Effector memory CD4-positive, alpha-beta T cell (primary cell): ENCODE measurements around the gene B9D2.
"Not testable (repeated sequence)": the region's sequence is repeated elsewhere in the genome, so short reads cannot be mapped to it uniquely, and the experiment has no call there.

ENCODE experiments used
- DNase-seq, 3 donors: peaks; one replicate each; pipeline ENCODE4 v3.0.0-alpha.2; 2020
- H3K27ac ChIP-seq: 2 replicates; pipeline ENCODE4 v1.7.0; 2013; ENCODE audit warnings: mild to moderate bottlenecking, low read length, moderate library complexity; ENCODE audit not compliant: insufficient read depth, poor library complexity, severe bottlenecking
- H3K27me3 ChIP-seq: replicated peaks from 2 replicates; pipeline ENCODE4 v1.7.0; 2013; ENCODE audit warnings: mild to moderate bottlenecking, low read length; ENCODE audit not compliant: insufficient read depth, control insufficient read depth, poor library complexity, severe bottlenecking
- H3K36me3 ChIP-seq: 2 replicates; pipeline ENCODE4 v1.7.0; 2013; ENCODE audit warnings: mild to moderate bottlenecking, low read length, moderate library complexity; ENCODE audit not compliant: control insufficient read depth, insufficient read depth
- H3K4me1 ChIP-seq: 2 replicates; pipeline ENCODE4 v1.7.0; 2013; ENCODE audit warnings: low read length, mild to moderate bottlenecking; ENCODE audit not compliant: control insufficient read depth, insufficient read depth, poor library complexity, severe bottlenecking
- H3K4me3 ChIP-seq: 2 replicates; pipeline ENCODE4 v1.7.0; 2013; ENCODE audit warnings: low read length, low read depth, mild to moderate bottlenecking; ENCODE audit not compliant: insufficient read depth, poor library complexity, severe bottlenecking
- H3K9me3 ChIP-seq: 2 replicates; pipeline ENCODE4 v1.7.0; 2013; ENCODE audit warnings: mild to moderate bottlenecking, low read length, moderate library complexity; ENCODE audit not compliant: control insufficient read depth

B9D2 gene

DNA sequence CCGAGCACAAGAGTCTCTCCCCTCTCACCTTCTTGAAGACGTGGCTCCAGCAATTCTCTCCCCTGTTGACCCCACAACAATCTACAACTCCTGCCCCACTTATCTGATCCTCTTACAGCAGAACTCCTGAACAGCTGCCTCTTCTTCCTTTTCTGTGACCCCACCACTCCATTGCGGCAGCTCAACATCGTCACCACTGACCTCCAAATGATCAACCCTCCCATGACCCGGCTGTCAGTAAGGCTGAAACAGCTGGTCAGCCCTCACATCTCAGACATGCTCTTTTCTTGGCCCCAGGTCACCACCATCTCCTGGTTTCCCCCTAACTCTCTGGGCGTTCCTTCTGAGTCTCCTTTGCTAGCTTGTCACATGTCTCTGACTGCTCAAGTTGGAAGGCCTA, 31.4 kb upstream of the B9D2 start:
- no peak for DNase-seq
- H3K4me3 ChIP-seq = no peak overlapping the region

DNA sequence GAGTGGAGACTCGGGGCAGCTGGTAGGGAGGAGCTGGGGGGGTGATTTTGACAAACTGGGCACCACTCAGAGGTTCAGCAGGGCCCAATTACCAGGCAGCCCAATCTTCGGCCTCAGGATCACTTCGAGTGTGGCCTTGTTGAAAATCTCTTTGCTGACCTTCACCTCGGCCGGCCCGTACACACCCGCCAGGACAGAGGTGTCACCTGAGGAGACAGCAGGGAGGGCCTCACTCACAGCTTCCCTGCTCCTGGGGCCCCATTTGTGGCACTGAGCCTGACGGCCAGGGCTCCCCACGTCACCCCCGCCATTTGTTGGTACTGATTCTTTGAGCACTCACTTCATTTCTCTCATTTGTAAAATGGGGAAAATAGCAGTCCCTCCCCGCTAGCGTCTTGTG, 28.8 kb upstream of the B9D2 start:
- Histone ChIP-seq H3K4me3 (no peak overlapping the region), H3K27ac (no peak overlapping the region), H3K4me1 (peaks cover 5% of the 10 kb centered on the region), H3K36me3 (peaks cover 39% of the 10 kb centered on the region), H3K27me3 (no peaks in the 10 kb centered on the region), H3K9me3 (no peaks in the 10 kb centered on the region)
- DNase-seq = no peak

More for the DNA sequence above, 31.4 kb upstream of the B9D2 start:
- Histone ChIP-seq H3K27ac (no peak overlapping the region), H3K27me3 (no peaks in the 10 kb centered on the region), H3K36me3 (peaks cover 19% of the 10 kb centered on the region), H3K4me1 (peaks cover 5% of the 10 kb centered on the region), H3K9me3 (no peaks in the 10 kb centered on the region)

DNA sequence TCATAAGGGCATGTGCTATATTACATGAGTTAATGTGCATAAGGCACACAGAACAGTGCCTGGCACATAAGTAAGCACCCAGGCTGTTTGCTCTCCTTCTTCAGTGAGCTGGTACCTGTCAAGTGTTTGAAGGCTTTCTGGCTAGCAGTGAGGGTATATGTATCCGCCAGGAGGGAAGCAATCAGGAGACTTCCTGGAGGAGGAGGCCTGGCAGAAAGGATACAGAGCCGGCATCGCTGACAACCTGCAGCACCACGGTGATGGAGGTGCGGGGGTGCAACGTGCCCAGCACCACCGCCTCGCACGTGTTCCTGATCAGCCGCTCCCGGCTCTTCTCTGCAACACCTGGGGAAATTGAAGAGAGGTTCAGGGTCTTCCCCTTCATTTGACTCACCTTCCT, 27.7 kb upstream of the B9D2 start:
- Histone ChIP-seq H3K4me1 (peaks cover 5% of the 10 kb centered on the region), H3K9me3 (no peaks in the 10 kb centered on the region), H3K27ac (no peak overlapping the region), H3K4me3 (no peak overlapping the region), H3K27me3 (no peaks in the 10 kb centered on the region), H3K36me3 (peaks cover 44% of the 10 kb centered on the region)
- no peak for DNase-seq

DNA sequence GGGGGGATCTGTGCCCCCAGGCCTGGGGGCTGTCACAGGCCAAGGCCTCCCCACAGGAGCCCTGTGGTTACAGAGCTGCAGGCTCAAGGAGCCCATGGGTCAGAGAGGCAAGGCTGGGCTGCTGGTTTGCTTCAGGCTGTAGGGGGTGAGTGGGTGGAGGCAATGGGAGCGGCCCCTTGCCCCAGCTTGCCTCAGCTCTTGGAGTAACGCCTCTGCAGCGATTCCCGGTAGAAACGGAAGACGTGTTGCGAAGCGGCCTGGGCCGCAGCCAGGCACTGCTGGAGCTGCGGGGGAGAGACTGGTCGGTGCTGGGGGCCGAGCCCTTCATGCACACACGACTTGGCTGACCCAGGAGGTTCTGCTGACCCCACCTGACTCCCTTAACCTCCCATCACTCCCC, 22.5 kb upstream of the B9D2 start:
- no peak for DNase-seq
- H3K4me1 ChIP-seq = no peaks in the 10 kb centered on the region
- peaks cover 37% of the 10 kb centered on the region for H3K36me3 ChIP-seq
- no peaks in the 10 kb centered on the region for H3K9me3 ChIP-seq
- no peak overlapping the region for H3K4me3 ChIP-seq
- H3K27me3 ChIP-seq = no peaks in the 10 kb centered on the region
- no peak overlapping the region for H3K27ac ChIP-seq

DNA sequence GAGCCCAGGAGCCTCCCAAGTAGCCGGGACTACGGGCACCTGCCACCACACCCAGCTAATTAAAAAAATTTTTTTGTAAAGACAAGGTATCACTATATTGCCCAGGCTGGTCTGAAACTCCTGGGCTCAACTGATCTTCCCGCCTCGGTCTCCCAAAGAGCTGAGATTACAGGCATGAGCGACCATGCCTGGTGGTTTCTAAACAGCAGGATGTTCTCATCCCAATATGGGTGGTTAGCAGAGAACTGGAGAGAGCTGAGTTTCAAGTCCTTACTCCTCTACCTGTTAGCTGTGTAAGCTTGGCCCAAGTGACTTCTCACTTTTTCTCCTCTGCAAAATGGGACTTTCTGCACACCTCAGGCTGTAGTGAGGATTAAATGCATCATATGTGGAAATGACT, 20.4 kb upstream of the B9D2 start:
- Histone ChIP-seq H3K27me3 (no peaks in the 10 kb centered on the region), H3K4me3 (no peak overlapping the region), H3K36me3 (peaks cover 19% of the 10 kb centered on the region), H3K27ac (no peak overlapping the region), H3K9me3 (no peaks in the 10 kb centered on the region), H3K4me1 (no peaks in the 10 kb centered on the region)
- no peak for DNase-seq

DNA sequence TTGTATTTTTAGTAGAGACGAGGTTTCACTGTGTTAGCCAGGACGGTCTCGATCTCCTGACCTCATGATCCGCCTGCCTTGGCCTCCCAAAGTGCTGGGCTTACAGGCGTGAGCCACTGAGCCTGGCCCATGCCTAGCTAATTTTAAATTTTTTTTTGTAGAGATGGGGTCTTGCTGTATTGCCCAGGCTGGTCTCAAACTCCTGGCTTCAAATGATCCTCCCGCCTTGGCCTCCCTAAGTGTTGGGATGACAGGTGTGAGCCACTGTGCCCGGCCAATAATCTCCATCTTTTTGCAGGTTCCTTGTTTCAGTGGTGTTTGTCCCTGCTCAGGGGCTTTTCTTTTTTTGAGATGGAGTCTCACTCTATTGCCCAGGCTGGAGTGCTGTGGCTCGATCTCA, 17.6 kb upstream of the B9D2 start:
- not testable (repeated sequence) for DNase-seq

DNA sequence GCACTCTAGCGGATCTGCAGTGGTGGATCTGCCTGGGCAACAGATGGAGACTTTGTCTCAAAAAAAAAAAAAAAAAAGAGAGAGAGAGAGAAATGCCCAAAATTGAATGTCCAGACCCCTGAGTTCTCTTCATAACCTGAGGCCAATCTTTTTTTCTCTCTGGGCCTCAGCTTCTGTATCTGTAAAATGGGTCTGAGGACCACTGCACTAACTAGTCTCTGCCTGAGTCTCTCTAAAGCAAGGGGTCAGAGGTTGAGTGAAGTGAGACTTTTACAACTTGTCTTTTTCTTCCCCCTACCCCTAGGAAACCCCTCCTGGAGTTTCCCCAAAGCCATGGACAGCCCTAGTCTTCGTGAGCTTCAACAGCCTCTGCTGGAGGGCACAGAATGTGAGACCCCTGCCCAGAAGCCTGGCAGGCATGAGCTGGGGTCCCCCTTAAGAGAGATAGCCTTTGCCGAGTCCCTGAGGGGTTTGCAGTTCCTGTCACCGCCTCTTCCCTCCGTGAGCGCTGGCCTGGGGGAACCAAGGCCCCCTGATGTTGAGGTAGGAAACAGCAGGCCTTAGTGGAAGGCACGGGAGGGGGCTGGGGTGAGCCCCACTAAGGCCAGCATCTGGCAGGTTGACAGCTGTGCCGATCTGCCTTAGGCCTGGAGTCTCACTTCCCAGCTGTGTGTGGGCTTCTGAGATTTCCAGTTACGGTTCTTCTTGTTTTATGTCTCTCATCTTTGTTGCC, 14.2 kb upstream of the B9D2 start:
- H3K27ac ChIP-seq = no peak overlapping the region
- no peaks in the 10 kb centered on the region for H3K27me3 ChIP-seq
- H3K36me3 ChIP-seq = no peaks in the 10 kb centered on the region
- H3K9me3 ChIP-seq = no peaks in the 10 kb centered on the region
- no peak overlapping the region for H3K4me3 ChIP-seq
- H3K4me1 ChIP-seq = no peaks in the 10 kb centered on the region
- no peak for DNase-seq

More for the DNA sequence above, 17.6 kb upstream of the B9D2 start:
- not testable (repeated sequence) for H3K36me3 ChIP-seq, H3K4me1 ChIP-seq, H3K9me3 ChIP-seq, H3K4me3 ChIP-seq, H3K27me3 ChIP-seq, H3K27ac ChIP-seq

DNA sequence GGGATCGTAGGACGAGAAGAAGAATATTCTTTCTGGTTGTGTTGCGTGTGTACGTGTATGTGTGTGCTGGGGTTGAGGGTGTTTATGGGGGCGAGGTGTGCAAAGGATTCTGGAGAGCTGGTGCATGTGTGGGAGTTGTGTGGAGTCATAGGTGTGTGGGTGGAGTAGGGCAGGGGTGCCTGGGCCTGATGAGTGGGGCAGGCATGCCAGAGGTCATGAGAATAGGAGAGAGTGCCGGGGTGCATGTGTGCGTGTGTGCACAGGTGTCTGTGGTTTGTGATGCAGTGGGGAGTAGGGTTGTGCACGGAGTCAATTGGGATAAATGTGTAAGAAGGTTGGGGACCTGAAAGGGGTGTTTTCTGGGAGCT, 13.0 kb upstream of the B9D2 start:
- no peaks in the 10 kb centered on the region for H3K9me3 ChIP-seq
- no peaks in the 10 kb centered on the region for H3K4me1 ChIP-seq
- no peaks in the 10 kb centered on the region for H3K27me3 ChIP-seq
- DNase-seq = no peak
- peak overlapping the region; percentile 64 for H3K4me3 ChIP-seq
- no peaks in the 10 kb centered on the region for H3K36me3 ChIP-seq
- H3K27ac ChIP-seq = peak overlapping the region; percentile 40

DNA sequence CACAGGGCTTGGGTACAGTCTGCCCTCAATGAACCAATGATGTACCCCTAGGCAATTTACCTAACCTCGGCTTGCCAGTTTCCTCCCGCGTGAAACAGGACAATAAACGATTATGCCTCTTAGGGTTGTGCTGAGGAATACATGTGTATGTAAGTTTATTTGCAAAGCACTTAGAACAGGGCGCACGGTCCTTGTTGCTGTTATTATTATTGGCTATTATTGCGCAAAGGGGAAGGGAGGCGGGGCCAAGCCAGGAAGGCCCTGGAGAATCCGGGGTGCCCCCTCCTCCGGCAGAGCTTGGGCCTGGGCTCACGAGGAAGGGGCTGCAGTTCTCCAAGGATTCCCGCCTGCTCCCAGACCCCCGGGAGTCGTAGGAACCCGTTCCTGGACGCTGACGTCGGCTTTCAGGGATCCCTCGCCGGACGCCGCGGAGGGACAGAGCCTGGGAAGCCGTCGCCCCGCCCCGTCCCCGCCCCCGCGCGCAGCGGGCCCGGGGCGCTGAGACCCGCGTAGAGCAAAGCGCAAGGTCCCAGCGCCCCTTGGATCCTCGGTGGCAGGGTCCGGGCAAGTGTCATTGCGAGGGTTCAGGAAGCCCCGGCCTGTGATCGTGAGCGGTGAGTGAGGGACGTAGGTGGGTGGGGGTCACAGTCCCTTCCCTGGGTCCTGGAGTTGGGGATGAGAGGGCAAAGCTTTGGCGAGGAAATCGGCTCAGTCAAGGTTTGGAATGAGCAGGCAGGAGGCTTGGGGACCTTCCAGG, 12.5 kb upstream of the B9D2 start, which contains the start of gene TMEM91:
Gene TMEM91, plus strand, starts transcription at position 293 of the 757 bp plus-strand sequence. CDS start 1,777 bp downstream, outside the sequence.
- H3K36me3 ChIP-seq = no peaks in the 10 kb centered on the region
- peak within 1 kb of the TSS; percentile 64 for H3K4me3 ChIP-seq
- peak within 1 kb of the TSS; percentile 40 for H3K27ac ChIP-seq
- no peaks in the 10 kb centered on the region for H3K27me3 ChIP-seq
- no peaks in the 10 kb centered on the region for H3K4me1 ChIP-seq
- H3K9me3 ChIP-seq = no peaks in the 10 kb centered on the region
- DNase-seq = no peak

DNA sequence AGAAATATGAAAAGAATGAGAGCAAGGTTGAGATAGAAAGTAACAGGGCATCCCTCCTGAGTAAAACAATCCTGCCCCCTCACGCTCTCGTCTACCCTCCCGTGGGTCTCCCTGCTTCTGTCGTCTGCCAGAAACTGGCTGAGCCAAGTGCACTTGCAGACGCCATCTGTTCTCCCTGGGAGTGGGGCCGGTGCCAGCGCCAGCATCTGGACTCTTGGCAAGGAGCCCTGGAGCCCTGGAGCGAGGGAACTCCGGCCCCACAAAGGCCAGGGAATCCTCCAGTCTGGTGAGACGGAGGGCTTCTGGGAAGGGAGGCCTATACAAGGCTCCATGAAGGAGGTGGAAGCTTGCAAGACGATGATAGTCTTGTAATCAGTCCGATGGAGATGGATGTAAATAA, 10.0 kb upstream of the B9D2 start:
- no peak for DNase-seq
- Histone ChIP-seq H3K27me3 (no peaks in the 10 kb centered on the region), H3K36me3 (no peaks in the 10 kb centered on the region), H3K4me1 (no peaks in the 10 kb centered on the region), H3K9me3 (no peaks in the 10 kb centered on the region), H3K27ac (no peak overlapping the region), H3K4me3 (no peak overlapping the region)
